ENCODE results near the gene MYT1.
"Not testable (repeated sequence)": the region's sequence is repeated elsewhere in the genome, so short reads cannot be mapped to it uniquely, and the experiment has no call there.

Gene MYT1

DNA sequence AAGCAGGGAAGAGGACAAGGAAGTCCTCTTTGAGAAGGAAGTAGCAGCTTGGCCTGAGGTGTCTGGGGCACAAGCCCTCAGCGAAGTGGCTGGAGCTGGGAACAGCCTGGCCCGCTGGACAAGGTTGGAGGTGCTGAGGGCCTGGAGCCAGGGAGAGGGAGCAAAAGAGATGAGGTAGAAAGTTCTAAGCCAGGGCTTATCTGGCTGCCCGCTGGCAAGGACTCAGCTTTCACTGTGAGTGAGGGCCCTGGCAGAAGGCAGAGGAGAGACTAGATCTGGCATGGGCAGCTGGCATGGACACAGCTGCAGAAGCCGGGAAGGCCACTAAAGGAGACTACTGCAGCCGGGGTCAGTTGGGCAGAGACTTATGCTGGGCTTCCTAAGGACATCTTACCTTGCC, 69.5 kb downstream of the MYT1 start:
- DNase-seq (ENCODE audit: low spot score), result no peak

DNA sequence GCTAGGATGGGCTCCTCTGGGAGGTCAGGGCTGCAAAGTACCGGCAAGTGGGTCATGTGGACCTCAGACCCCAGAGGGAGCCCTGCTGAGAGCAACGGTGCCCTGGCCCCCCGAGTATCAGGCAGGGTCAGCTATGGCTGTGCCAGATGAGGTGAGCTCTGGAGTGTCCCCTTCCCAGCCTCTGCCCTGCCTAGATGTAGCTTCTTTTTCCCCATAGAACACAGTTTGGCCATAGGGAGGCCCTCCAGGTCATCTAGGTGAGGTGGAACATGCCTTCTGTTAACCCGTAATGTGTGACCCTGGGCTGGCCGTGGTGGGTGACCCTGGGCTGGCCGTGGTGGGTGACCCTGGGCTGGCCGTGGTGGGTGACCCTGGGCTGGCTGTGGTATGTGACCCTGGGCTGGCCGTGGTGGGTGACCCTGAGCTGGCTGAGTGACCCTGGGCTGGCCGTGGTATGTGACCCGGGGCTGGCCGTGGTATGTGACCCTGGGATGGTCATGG, 70.1 kb downstream of the MYT1 start:
- DNase-seq (ENCODE audit: low spot score), result no peak

DNA sequence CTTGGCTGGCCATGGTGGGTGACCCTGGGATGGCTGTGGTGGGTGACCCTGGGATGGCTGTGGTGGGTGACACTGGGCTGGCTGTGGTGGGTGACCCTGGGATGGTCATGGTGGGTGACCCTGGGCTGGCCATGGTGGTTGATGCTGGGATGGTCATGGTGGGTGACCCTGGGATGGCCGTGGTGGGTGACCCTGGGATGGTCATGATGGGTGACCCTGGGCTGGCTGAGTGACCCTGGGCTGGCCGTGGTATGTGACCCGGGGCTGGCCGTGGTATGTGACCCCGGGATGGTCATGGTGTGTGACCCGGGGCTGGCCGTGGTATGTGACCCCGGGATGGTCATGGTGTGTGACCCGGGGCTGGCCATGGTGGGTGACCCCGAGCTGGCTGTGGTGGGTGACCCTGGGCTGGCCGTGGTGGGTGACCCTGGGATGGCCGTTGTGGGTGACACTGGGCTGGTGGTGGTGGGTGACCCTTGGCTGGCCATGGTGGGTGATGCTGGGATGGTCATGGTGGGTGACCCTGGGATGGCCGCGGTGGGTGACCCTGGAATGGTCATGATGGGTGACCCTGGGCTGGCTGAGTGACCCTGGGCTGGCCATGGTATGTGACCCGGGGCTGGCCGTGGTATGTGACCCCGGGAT, 70.8 kb downstream of the MYT1 start:
- not testable (repeated sequence) for DNase-seq (ENCODE audit: low spot score)

DNA sequence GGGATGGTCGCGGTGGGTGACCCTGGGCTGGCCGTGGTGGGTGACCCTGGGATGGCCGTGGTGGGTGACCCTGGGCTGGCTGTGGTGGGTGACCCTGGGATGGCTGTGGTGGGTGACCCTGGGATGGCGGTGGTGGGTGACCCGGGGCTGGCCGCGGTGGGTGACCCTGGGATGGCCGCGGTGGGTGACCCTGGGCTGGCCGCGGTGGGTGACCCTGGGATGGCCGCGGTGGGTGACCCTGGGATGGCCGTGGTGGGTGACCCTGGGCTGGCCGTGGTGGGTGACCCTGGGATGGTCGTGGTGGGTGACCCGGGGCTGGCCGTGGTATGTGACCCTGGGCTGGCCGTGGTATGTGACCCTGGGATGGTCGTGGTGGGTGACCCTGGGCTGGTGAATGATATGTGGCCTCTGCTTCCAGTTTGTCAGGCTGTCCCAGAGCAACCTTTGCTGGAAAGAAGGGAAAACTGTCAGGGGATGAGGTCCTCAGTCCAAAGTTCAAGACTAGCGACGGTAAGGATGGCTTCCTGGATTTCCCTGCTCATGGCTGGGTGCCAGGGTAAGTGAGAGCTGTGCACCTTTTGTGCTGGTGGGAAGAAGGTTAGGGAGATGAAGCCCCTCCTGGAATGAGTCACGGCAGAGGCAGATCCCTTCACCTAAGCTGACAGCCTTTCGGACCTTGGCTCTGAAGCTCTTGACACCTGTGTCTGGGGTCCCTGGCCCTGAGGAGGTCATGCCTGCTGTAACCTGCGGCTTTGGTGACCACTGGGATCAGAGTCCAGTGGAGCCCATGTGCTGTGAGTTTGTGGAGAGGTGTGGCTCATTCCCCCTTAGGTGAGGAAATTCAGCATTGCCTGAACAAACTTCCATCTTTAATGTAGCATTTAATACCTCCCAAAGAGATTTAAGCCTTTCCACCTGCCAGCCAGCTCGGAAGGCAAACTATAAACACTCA, 72.2 kb downstream of the MYT1 start:
- DNase-seq (ENCODE audit: low spot score), result no peak

DNA sequence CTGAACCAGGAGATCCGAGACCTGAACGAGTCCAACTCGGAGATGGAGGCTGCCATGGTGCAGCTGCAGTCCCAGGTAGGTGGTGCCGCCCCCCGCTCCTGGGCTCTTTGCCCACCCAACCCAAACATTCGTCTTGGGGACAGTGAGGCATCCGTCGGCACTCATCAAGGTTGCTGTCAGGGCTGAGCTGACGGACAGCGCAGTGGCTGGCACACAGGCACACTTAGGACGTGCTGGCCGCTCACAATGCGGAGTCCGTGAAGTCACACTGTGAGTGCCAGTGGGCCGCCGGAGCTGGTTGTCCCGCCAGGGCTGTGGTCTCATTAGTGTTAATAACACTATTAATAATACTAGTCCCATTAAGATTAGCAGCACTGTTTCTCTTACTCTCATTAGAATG, 73.1 kb downstream of the MYT1 start:
- DNase-seq (ENCODE audit: low spot score), result no peak

DNA sequence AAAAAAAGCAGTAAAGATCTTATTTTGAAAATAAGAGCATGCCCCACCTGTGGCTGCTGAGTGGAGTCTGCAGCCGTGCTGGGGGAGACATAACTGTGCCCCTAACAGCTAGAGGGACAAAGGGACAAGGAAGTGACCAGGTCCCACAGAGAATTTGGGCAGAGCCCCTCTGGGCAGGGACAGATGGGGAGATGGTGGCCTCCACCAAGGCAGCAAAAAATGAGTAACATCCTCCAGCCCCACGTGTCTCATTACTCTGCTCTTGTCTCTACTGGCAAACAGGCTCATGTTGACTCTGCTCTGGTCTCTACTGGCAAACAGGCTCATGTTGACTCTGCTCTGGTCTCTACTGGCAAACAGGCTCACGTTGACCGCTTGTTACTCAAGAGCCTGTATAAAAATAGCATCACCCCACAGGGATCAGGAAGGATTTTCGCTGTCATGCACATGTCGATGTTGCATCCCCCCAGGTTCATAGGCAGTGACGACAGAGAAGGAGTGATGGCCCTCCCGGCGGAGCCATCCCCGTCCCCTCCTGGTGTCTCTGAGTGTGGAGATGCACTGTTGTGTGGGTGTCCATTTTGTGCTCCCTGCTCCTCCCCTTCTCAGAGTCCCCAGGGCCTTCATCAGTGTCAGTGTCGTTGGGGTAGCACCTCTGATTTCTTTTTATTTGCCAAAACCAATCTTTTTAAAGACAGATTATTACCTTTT, 74.0 kb downstream of the MYT1 start:
- DNase-seq (ENCODE audit: low spot score), result no peak

DNA sequence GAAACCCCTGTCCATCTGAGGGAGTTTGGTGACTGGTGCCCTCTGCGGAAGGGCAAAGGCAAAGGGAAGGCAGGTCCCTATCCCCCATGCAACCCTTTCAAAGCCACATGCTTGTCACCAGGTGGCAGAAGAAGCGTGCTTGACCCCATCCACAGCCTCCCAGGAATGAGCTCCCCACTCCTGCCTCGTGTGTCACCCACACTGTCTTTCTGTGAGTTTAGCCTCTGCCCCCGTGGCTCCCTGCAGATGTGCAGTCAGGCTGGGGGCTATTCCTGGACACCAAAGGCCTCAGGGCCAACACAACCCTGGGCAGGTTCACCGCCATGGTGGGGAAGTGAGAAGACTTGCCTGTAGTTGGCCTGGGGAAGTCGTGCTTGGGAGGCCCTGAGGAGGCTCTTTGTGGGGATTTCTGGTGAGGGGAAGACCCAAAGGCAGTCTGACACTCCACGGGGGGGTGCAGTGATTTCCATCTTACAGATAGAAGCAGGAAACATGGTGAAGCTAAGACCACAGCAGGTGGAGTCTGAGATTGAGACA, 74.7 kb downstream of the MYT1 start:
- no peak for DNase-seq (ENCODE audit: low spot score)

DNA sequence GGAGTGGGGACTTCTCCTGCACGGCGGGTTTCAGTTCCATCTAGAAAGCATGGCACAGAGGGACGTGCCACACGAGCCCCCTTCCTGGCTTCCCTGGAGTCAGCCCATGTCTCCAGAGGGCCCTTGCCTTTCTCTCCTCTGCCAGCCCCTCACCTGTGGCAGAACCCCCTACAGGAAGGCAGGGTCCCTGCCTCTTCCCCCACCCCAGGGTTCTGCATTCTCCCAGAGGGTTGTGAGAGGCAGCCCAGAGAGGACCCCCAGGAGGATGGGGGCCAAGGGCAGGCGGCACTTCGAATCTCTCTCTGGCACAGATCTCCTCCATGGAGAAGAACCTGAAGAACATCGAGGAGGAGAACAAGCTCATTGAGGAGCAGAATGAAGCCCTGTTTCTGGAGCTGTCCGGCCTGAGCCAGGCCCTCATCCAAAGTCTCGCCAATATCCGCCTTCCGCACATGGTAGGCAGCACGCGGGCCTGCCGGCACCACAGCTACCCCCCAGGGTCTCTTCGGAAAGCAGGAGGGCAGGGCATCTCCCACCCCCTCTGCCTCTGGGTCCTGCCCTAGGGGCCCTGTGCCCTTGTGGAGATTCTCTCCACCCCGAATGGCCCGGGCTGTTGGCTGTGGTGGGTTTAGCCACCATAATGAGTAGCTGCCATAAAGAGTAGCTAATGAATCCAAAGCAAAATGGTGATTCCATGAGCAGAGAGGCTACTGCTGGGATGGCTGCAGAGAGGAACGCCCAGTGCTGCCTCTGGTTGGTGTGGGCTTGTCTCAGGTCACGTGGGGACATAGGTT, 75.4 kb downstream of the MYT1 start:
- no peak for DNase-seq (ENCODE audit: low spot score)

DNA sequence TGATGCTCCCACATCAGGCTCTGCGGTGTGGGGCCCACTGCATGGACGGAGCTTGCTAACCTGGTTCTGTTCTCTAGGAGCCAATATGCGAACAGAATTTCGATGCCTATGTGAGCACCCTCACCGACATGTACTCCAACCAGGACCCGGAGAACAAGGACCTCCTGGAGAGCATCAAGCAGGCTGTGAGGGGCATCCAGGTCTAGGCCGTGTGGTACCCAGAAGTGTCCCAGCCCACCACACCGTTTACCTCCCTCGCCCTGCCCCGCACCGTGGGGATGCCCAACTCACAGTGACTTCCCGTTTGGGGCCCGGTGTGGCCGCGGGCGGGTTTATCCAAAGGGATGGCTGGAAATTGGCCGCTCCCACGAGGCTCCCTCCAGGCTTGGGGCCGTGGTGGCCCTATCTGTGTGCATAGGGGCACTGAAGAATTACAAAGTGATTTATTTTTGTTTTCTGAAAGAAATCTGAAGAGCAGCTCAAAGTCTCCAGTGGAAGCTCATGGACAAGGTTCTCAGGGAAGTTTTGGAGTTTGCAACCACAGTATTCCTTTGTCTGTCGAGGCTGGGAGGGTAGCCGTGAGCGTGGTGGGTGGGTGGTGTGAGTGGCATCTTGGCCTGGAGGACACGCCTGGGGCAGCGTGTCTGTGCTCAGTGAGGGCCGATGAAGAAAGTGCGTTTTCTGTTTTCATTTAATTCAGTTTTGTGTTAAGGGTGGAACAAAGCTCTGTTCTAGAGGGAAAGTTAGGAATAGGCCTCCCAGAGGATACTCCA, 76.2 kb downstream of the MYT1 start:
- no peak for DNase-seq (ENCODE audit: low spot score)

DNA sequence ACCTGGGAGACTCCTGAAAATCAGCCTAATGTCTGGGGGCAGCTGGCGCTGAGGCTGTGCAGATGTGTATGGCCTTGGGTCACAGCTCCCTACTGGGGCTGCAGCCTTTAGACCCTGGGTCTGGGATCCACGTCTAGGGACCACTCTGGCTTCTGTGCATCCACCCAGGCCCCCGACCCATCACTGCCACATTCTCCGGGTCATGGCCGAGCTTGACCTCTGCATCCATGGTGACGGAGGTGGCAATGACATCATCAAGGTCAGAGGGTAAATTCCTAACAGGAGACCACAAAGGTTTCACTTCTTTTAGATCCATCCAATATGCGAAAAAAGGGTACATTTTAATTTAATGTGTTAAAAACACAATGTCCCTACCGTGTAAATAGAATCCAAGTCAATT, 76.8 kb downstream of the MYT1 start:
- DNase-seq (ENCODE audit: low spot score), result no peak

DNA sequence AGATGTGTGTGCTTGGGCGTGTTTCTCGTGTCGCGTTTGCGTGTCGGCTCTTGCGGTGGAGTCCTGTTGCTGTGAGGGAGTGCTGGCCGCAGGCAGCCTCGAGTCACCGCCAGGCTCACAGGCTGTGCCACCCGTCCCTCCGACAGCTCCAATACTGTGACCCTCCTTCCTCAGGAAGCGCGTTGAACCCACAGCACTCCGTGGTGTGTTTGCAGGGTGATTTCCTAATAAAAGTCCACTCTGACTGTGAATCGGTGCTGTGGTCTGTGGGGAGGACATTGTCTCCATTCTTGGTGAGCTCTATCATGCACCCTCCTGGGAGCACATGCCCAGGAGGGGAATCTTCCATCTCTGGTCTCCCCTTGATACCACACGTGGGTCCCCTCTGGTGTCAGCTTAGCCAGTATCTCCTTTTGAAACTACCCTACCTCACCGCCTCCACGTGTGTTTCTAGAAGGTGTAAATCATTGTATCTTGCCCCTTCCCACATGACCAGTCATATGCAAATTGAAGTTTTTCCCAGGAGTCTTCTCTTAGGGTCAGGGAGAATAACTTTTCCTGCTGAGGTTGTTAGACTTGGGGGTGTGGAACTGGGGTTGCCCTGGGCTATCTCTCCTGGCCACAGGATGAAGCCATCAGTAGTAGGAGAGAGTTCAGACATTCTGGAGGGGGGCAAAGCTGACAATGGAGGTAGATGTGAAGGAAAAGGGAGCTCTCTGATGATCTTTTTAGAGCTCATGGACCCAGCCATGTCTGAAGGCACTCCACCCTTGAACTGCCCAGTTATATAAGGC, 77.9 kb downstream of the MYT1 start:
- DNase-seq (ENCODE audit: low spot score), result no peak

DNA sequence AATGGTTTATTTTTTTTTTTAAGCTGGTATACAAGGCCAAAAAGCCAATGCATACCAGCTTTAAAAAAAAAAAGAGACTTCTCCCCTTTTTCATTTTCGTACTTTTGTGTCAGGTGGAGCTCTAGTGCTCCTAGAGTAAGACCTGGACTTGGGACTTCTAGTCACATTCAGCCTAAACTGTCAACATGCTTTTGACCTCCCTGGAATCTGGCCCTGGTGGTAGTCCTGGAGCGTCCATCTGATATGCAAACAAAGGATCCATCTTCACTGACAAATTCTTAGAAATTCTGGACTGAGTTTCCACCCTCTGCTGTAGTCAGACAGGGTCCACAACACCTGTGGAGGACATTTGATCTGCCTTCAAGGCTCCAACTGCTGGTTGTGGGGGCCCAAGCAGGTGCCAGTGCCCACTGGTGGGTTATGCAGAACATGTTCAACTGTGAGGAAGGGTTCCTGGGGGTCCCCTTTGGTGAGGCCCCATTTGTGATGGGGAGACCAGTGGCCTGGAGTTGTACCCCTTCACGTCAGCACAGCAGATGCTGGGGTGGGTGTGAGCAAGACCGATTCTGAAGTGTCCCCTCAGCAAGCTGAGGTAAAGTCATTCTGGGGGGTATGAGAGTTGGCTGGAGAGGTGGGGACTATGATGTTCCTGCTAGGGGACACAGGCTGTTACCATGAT, 78.7 kb downstream of the MYT1 start:
- no peak for DNase-seq (ENCODE audit: low spot score)

DNA sequence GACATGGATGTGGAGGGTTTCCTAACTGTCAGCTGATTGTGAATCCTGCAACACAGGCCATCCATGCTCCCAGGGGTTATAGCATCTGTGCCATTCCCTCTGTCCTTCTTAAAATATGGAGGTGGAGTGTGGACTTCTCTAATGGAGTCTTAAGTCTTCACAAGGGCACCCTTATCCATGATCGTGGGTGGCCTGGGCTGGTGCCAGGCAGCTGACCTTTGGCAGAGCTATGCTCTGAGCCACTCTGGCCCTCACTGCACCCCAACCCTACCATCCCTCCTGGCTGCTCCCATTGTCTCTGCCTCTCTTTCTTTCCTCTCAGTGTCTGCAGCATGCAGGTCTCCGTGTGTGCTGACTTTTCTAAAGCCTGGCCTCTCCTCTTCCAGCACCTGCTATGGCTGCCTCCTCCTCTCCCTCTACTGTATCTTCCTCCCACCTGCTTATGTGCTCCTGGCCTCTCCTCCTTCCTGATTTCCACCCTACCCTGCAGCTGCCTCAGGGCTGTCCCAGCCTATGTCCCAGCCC, 80.1 kb downstream of the MYT1 start:
- DNase-seq (ENCODE audit: low spot score), result no peak

DNA sequence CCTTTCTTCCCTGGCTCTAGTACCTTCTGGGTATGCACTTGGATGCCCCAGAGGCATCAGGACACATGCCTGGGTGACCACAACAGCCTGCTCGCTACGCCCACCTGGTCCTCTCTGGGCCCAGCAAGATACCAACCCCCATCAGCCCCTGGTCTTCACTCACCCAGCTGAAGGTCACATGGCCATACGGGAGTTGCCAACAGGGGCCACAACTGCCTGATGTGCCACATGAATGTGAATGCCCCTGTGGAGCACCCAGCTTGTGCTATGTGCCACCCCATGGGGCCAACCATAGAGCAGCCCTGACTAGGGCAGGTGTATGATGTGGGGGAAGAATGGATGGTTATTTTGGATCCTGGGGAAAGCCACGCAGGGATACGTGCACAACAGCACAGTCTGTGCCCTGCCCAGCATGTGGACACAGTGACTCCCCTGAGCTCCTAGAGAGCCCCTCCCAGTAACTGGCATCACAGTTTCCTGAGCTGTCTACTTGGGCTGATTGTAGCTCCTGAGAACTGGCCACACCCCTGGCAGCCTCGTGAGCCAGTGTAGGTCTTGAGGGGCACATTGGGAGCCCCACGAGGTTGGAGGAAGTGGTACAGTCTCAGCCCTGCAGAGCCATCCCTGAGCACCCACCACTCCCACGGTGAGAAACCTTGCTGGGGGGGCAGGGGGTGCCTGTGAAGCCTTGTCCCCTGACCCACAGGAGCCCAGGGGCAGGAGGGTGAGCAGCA, 80.8 kb downstream of the MYT1 start:
- no peak for DNase-seq (ENCODE audit: low spot score)

DNA sequence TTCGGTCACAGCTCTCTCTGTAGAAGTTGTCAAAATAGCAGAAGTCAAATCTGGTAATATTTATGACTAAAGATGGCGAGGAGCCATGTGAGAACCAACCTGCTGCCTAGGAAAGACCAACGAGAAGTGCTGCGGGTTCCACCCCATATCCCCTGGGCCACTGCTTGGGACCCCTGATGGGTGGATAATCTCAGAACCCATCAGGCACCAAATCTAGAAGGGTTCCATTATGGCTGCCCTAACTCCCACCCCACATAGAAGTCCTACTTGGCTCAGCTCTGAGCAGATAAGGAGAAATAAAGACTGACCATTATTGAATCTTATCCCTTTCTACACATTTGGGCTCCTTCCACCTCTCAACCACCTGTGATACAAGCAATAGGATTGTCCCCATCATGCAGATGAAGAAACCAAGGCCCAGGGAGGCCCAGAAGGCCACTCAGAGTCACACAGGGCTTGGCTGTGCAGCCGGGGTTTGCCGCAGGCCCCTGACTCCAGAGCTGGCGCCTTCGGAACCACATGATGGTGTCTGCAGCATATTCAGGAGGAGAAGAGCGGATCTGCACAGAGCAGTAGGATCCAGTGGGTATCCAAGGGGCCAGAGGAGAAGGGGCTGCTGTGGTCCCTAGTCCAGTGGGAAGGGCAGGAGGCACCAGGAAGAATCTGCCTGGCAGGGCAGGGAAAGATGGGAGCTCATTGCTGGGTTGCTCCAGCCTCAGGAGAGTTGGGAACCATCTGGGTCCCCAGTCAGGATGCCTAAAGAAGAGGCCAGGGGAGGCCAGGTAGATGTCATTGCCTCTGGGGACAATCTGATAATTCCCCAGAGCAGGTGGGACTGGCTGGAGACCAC, 81.7 kb downstream of the MYT1 start:
- DNase-seq (ENCODE audit: low spot score), result no peak

DNA sequence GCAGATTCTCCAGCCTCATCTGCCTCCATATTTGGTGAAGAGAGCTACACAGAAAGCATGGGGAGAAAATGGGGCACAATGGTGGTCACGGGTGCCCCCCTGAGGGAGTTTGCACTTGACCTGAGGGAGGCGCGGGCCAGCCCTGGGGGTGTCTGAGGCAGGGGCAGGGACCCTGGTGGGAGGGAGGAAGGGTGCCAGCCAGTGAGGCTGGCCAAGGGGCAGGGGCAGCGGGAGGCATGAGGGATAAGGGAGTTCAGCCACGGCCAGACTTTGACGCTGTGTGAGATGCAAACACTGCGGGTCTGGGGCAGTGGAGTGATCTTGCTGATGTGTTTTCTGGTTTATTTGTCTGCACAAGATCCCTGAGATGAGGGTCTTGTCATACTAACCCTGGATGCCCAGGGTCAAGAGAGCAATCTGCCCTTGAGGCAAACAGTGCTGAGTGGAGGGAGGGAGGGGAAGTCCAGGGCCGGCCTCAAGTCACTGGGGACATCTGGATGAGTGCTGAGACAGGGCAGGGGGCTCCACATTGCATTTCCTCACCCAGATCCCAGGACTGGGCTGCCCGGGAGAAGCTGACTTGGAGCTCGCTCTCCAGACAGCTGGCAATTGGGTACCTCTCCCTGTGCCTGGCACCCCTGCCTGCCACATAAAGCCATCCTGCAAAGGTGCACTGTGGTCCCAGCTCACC, 82.5 kb downstream of the MYT1 start:
- DNase-seq (ENCODE audit: low spot score), result no peak

DNA sequence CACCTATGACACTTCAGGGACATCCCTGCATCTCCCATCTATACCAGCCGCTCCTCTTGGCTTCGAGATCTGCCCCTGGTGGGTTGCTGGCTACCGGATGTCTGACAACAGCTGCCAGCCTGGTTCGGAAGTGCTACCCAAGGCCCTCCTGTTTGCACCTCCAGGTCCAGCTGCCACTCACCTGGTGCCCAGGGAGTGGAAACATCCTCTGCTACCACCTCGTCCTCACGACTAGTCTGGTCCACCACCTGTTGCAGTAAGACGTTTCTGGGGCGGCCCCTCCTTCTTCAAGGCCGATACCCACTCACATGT, 83.0 kb downstream of the MYT1 start:
- DNase-seq (ENCODE audit: low spot score), result no peak
